Stimulated activated CD4-positive, alpha-beta T cell treated with anti-CD3 and anti-CD28 coated beads, Interleukin-4, amount 100 ng/mL, for 24 hours (primary cell): ENCODE measurements around the gene PTRH1.

Experiments used
- DNase-seq: peaks from one replicate; pipeline ENCODE4 v3.0.0-alpha.2; 2020

Gene PTRH1

GRCh38 chr9:127693143-127693542, 22.3 kb downstream of the PTRH1 start:
- DNase-seq: no peak

- DNase-seq: no peak
Observed at GRCh38 chr9:127692071-127692470, 23.4 kb downstream of the PTRH1 start.

GRCh38 chr9:127690735-127691134, 24.7 kb downstream of the PTRH1 start:
- DNase-seq: no peak

- DNase-seq: no peak
Observed at GRCh38 chr9:127689329-127690000, 26.0 kb downstream of the PTRH1 start.

- DNase-seq: no peak
Observed at GRCh38 chr9:127686461-127687393, 28.7 kb downstream of the PTRH1 start.

GRCh38 chr9:127684576-127684975, 30.9 kb downstream of the PTRH1 start:
- no peak for DNase-seq

- no peak for DNase-seq
Observed at GRCh38 chr9:127683723-127684122, 31.7 kb downstream of the PTRH1 start.

GRCh38 chr9:127682351-127683136, 32.9 kb downstream of the PTRH1 start:
- no peak for DNase-seq

- no peak for DNase-seq
Observed at GRCh38 chr9:127680846-127681245, 34.6 kb downstream of the PTRH1 start.

GRCh38 chr9:127680226-127680625, 35.2 kb downstream of the PTRH1 start:
- DNase-seq: no peak

GRCh38 chr9:127679506-127679905, 36.0 kb downstream of the PTRH1 start:
- no peak for DNase-seq

- DNase-seq: no peak
Observed at GRCh38 chr9:127676638-127677037, 38.8 kb downstream of the PTRH1 start.

GRCh38 chr9:127673234-127673633, 42.2 kb downstream of the PTRH1 start:
- no peak for DNase-seq

GRCh38 chr9:127667906-127668305, 47.6 kb downstream of the PTRH1 start:
- DNase-seq: no peak

GRCh38 chr9:127667127-127667844, 48.2 kb downstream of the PTRH1 start:
- DNase-seq: no peak

GRCh38 chr9:127664678-127665507, 50.6 kb downstream of the PTRH1 start:
- no peak for DNase-seq

- DNase-seq: no peak
Observed at GRCh38 chr9:127664324-127664677, 51.2 kb downstream of the PTRH1 start.
